SKM-1 treated with dmso at 0.1 percent for 144 hours (cell line): ENCODE measurements around the gene REN.

ENCODE experiments used
- DNase-seq: peaks from one replicate; lab custom pipeline; 2025; ENCODE audit not compliant: unreplicated experiment; lab: John Stamatoyannopoulos, UW

REN gene

GRCh38 chr1:204134103-204134502, 32.0 kb downstream of the REN start:
- no peak for DNase-seq

DNA sequence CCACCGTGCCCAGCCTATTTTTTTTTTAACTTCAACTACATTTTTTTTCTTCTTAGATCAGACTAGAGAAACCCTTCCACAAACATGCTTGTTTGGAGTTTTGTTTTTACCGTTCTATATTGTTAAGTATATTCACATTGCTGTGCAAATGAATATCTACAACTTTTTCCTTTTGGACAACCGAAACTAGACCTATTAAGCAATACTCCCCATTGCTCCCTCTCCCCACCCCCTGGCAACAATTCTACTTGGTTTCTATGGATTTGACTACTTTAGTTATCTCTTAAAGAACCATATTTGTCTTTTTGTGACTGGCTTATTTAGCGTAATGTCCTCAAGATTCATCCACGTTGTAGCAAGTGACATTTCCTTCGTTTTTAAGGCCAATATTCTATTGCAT, 33.4 kb downstream of the REN start:
- DNase-seq, result no peak

DNA sequence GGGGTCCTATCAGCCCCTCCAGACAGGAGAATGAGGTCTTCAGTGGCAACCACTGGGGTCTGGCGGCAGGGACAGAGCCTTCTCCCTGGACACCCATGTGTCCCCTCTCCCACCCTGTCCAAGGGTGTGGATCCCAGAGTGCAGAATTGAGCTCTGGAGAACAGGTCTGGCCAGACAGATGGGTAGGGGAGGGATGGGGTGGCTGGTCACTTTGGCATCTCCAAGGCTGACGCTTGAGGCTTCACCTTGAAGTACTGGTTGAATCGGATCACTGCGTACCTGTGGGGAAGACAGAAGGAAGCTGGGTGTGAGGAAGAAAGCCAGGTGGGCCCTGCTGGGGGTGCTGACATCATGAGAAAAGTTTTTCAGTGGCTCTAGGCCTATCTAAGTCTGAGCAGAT, 34.2 kb downstream of the REN start:
- DNase-seq, result no peak

- DNase-seq, result no peak
These were observed 34.9 kb downstream of the REN start for GRCh38 chr1:204130981-204131892.

- no peak for DNase-seq
These were observed 36.0 kb downstream of the REN start for GRCh38 chr1:204130178-204130577.

GRCh38 chr1:204128964-204129896, 36.9 kb downstream of the REN start:
- peak; percentile 82 for DNase-seq

DNA sequence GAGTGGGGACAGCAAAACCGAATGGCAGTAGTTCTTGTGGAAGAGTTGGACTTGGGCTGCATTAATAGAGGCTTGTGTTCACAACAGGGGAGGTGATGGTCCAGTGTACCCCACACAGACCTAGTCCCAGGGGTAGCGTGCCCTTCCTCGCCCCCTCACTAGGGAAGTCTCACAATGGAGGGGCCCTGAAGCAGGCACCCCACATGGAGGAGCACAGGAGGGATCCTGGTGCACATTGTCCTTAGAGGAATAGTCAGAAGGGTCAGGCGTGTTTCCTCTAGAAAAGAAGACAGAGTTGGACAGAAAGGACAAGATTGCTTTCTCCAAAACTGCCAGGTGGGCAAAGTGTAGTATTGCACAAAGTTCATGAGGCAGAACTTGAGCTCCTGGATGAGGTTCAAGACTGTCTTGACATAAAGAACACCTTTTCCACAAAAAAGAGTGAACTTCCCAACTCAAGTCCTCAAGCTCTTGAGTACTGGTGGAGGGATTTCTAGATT, 37.6 kb downstream of the REN start:
- DNase-seq, result no peak

DNA sequence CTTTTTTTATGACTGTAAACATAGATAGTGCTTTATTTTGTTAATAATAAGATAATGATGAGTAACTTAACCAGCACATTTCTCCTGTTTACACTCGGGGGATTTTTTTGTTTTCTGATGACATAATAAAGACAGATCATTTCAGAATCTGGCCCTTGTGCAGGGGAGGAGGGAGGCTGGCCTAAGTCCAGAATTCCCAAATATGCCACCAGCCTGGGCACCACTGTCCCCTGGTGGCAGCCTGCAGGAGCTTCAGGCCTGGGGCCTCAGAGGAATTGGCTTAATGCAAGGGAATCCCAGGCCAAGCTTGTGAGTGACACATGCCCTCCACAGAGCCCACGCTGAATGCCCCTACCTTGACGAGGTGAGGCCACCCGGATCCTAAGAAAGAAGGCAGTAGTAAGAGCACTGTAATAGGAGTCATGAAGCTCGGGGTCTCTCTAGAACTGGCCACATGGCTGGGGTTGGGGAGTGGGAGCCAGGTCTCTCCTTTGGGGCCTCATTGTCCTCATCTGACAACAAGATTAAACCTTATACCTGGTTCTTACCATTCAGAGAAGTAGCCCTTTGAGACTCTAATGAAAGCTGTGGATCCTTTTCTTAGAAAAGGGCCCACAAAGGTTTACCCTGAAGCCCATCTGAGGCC, 38.4 kb downstream of the REN start:
- DNase-seq, result peak; percentile 64

GRCh38 chr1:204126956-204127355, 39.2 kb downstream of the REN start:
- no peak for DNase-seq

GRCh38 chr1:204126386-204126785, 39.8 kb downstream of the REN start:
- no peak for DNase-seq

DNA sequence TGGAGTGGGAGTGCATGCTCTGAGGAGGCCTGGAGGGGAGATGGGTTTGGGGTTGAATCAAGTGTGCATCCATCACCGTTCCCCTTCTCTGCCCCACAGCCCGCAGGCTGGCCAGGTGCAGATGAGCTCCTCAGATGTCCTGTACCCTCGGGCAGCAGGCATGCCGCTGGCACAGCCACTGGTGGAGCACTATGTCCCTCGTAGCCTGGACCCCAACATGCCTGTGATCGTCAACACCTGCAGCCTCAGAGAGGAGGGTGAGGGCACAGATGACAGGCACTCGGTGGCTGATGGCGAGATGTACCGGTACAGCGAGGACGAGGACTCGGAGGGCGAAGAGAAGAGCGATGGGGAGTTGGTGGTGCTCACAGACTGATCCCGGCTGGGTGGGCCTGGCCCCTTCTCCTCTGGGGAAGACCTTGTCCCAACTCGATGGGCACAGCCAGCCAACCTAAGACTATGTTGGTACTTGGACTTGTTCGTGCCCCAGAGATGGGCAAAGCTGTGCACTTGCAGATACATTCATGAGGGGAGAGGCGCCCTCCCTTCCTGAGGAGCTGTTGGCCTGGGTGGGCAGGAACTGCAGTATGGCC, 40.3 kb downstream of the REN start:
- no peak for DNase-seq

- DNase-seq, result no peak
These were observed 41.5 kb downstream of the REN start for GRCh38 chr1:204124639-204125038.

- peak; percentile 28 for DNase-seq
These were observed 42.8 kb downstream of the REN start for GRCh38 chr1:204123376-204123775.

- DNase-seq, result no peak
These were observed 44.1 kb downstream of the REN start for GRCh38 chr1:204121840-204122555.

DNA sequence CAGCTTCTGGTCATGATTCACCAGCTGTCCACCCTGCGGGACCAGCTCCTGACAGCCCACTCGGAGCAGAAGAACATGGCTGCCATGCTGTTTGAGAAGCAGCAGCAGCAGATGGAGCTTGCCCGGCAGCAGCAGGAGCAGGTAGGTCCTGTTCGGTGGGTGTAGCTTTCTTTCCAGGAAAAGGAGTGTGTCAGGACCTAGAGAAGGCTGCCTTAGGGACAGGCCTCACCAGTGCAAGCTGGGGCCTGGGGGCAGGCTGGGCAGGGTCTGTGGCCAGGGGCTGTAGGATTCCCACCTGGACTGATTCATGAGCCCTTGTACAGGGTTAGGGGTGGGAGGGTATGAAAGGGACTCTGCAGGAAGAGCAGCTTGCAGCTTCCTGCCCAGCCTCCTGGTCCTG, 49.6 kb downstream of the REN start:
- no peak for DNase-seq

DNA sequence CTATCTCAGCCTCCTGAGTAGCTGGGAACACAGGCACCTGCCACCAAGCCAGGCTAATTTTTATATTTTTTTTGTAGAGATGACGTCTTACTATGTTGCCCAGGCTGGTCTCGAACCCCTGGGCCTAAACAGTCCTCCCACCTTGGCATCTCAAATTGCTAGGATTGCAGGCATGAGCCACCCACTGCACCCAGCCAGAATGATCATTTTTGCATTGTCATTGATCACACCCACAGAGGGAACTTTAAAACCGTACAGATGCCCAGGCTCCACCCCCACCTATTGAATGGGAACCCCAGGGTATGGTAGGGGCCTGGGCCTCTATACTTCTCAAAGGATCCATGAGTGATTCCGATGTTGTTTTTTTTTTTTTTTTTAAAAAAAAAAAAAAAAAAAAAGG, 51.0 kb downstream of the REN start:
- no peak for DNase-seq

DNA sequence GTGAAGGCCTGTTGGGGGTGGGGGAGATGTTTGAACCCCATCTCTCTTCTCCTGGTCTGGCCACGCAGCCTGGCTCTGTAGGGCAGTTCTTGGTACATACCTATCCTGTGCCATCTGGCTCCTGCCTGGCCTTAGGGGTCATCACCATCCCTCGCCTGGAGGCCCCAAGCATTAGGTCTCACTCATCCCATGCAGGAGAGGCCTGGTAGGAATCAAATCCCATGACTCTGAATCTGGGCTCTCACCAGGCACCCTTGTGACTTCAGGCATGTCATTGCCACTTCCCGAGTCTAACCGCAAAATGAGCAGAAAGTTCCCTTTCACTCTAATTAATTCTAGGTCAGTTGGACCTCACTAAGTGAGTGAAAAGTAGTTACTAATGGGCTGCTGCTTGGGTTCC, 51.5 kb downstream of the REN start:
- DNase-seq, result peak; percentile 29

DNA sequence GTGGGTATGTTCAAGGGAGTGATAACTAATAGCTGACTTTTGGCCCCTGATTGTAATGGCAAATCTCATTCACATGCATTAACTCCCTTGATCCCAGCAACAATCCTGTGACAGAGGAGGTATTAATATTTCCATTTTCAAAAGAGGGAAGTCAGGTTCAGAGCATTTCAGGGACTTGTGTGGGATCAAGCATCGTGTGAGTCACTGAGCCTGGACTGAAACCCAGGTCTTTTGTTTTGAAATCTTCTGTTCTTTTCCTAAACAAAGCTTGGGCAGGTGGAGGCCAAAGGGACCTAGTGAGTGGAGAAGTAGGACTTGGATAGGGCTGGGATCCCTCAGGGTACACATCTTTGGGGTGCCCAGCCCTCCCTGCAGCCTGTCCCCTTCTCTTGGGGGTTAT, 52.2 kb downstream of the REN start:
- no peak for DNase-seq

DNA sequence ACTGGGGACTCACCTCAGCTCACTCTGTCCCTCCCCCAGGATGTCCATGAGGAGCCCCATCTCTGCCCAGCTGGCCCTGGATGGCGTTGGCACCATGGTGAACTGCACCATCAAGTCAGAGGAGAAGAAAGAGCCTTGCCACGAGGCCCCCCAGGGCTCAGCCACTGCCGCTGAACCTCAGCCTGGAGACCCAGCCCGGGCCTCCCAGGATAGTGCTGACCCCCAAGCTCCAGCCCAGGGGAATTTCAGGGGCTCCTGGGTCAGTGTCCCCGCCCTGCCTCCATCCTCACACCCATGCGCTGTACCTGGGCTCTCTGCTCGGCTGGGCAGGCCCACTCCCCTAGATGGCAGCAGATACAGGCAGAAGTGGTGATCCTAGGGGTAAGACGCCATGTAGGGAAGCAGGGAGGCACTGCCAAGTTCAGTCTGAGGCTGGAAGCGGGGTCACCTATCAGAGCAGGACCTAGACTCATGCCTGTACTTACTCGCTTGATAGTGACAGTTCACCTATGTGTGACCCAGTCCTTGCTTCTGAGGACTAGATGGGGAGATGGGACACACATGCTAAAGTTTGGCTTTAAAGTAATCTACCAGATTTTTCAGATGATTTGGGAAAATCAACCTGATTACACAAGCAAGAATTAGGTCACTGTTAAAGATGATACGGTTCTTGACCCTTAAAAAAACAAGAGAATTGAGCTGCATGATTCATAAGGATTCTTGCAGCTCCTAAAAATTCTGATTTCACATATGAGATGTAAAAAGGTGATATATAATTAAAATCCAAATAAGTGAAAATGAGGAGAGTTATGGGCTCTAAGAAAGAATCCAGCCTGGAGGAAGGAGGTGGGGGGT, 53.0 kb downstream of the REN start:
- DNase-seq, result no peak
